Measurements from ENCODE around the gene HSPA12A.

The HSPA12A gene

DNA sequence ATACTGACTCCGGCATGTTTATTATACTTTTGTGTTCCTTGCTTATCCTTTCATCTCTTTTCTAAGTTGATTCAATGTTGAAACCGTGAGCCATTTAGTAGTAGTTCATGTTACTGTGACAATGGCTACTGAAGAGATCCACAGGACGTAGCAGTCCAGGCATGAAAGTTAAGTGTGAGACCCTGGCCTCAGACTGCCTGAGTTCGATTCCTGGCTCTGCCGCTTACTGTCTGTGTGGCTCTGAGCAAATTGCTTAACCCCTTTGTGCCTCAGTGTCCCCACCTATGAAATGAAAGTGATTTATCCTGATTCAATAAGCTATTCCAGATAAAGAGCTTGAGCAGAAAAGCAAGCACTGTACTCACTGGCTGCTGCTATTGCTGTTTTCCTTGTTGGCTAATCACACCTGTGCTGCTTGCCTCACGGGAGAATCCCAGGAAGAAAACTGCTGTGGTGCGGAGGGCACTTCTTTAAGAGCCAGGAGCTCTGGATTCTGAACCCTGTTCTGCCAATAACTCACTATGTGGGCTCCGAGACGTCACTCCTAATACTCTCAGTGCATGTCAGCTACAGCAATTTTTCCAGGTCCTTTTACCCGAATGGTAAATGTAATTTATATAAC, 83.2 kb downstream of the HSPA12A start:
- no peak for DNase-seq

DNA sequence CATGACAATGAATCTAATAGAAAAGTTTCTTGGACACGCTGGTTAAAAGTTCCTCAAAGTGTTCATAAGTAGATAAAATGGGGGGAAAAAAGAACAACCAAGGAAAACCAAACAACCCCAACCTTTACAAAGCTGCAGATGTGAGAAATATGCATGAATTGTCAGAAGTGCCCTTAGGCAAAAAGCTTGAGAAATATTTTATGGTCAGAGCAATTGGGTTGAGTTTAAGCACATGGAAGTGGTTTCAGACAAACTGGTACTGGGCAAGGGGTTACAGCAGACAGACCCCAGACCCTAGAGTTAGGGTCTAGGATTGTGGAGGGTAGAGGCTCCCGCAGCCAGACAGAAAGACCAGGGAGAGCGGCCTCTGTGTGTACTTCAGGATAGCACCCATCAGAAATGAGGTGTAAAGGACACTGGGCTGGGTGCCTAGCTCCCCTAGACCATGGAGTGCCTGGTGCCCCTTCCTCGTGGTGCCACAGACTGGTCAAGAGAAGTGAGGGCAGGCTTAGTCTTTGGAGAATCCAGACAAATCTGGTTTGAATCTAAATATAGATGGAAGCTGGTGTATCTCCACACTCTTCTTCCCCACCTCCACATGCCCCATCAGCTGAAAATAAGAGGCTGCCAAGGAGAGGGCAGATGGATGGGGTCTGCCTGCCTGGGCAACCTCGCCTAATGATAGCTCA, 84.4 kb downstream of the HSPA12A start:
- no peak for DNase-seq

GRCh38 chr10:116656044-116656443, 86.3 kb downstream of the HSPA12A start:
- DNase-seq, result no peak

DNA sequence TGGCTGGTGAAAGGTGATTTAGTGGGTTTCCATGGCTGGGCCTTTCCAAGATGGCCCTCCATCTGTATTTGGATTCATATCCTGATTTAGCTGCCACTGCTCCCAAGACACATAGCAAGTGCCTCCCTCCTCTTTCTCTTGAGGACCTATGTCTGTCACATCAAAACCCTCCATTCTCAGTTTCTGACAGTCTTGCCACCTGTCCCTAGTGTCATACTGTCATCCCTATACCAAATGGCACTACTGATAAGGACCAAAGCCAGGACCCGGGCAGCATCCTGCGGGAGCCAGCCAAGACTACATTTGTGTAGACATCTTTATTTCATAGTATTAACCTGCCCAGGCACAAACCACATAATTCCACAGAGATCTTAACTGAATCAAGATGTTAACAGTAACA, 86.8 kb downstream of the HSPA12A start:
- no peak for DNase-seq

GRCh38 chr10:116654816-116655215, 87.5 kb downstream of the HSPA12A start:
- DNase-seq, result no peak

- DNase-seq, result no peak
Measured at GRCh38 chr10:116653885-116654284, 88.5 kb downstream of the HSPA12A start.

GRCh38 chr10:116648903-116649302, 93.5 kb downstream of the HSPA12A start:
- DNase-seq, result no peak

DNA sequence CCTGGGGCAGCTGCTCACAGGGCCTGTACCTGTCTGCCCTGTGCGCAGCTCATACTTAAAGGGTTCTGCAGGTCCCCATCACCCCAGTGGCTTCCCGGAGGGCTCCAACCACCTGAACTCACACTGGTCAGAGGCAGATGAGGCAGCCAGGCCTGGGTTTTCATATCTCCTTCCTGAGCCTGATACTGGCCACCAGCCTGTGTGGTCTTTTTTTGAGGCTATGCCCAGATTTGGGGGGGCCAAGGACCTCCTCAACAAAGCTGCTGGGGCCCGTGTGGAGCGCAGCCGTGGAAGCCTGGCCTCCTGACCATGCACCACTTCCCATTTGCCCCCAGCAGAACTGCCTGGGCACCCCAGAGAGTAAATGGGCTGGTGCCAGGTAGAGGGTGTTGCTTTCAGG, 95.9 kb downstream of the HSPA12A start:
- DNase-seq, result no peak

GRCh38 chr10:116637830-116638229, 104.5 kb downstream of the HSPA12A start:
- DNase-seq, result no peak

DNA sequence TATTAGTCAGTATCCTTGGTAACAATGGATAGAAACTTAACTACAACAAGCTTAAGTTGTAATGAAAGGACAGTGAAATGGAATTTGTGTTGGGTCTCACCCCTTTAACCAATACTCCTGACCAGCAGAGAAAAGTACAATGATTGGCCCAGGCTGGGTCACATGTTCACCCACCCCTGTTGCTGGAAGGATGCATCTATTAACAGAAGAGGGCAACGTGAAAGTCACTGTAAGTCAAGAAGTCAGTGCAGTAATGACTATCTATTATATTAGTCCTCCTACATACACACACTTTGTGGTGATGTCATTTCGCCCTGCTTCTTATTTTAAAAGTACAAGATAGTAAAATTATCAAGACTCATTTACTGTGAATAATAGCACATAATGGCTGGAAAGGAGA, 105.4 kb downstream of the HSPA12A start:
- DNase-seq, result no peak

- no peak for DNase-seq
Measured at GRCh38 chr10:116636385-116636784, 106.0 kb downstream of the HSPA12A start.

GRCh38 chr10:116634126-116634975, 108.0 kb downstream of the HSPA12A start:
- DNase-seq, result no peak

DNA sequence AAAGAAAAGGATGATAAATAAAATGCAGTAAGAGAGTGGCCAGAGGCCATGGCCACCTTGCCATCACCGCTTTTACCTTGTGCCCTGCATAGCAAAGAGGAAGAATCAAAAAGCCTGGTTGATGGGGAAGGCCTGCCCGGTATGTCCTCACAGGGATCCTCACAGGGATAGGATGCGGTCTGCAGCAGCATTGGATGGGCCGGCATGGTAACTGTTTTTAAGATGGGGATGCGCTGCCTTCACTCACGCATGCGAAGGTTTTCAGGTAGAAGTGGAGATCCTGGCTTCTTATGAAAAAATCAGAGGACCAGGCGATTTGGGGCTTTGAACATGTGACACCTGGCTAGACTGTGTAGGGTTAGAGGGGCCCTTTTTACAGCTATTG, 109.2 kb downstream of the HSPA12A start:
- DNase-seq, result no peak

GRCh38 chr10:116632596-116633215, 109.7 kb downstream of the HSPA12A start:
- DNase-seq, result no peak

DNA sequence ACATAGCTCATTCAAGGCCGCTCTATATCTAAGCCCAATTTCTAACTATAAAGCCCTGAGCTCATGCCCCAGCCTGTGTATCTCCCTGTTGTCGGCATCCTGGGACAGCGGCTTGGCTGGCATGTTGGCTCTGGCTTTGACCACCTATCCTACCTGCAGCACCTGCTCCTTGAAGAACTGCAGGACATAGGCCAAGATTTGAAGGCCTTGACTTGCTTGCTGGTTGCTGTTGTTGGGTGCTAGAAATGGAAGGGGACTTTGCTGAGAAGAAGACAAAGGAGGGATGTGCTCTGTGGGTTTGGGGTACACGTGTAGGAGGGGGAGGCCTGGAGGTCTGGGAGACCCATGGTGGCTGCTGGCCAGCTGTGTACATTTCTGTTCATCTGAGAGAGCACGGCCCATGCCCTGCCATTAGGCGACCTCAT, 110.5 kb downstream of the HSPA12A start:
- DNase-seq, result no peak

- DNase-seq, result no peak
Measured at GRCh38 chr10:116630020-116630419, 112.3 kb downstream of the HSPA12A start.

DNA sequence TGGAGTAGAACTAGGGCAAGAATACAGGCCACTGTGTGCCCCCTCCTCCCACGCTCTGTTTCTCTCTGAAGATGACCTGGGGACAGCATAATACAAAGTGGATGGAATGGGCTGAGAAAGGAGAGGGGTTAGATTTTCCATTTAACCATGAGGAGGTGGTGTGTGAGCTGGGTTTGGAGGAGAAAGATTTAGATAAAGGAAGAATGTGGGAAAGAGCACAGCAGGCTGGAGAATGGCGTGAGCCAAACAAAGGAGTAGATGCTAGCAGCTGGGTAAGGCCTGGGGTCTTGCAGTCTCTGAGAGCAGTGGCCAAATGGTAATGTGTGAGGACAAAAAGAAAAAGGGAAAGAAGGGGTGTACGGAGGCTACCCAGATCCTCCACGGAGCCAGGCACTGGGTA, 113.0 kb downstream of the HSPA12A start:
- DNase-seq, result no peak

DNA sequence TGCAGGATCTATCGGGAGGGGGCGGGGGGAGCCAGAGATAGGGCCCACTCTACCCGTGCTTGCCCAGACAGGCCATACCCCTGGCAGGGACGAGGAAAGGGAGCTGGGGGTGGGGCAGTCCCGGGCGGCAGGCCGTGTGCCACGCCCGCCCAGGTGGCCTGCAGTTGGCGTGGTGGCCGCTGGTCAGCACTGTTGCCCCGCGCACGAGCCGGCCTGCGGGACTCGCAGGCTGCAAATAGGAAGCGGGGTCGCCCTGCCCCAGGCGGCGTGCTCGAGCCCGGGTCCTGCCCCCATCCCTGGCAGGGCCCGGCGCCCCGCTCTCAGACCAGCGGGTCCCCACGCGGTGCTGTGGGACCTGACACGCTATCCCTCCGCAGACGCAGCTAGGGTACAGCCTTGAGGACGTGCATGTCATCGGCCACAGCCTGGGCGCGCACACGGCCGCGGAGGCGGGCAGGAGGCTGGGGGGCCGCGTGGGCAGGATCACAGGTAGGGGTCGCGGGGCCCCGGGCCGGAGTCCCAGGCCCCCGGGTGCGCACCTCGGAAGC, 114.9 kb downstream of the HSPA12A start:
- DNase-seq, result no peak

GRCh38 chr10:116626815-116627214, 115.6 kb downstream of the HSPA12A start:
- DNase-seq, result no peak

DNA sequence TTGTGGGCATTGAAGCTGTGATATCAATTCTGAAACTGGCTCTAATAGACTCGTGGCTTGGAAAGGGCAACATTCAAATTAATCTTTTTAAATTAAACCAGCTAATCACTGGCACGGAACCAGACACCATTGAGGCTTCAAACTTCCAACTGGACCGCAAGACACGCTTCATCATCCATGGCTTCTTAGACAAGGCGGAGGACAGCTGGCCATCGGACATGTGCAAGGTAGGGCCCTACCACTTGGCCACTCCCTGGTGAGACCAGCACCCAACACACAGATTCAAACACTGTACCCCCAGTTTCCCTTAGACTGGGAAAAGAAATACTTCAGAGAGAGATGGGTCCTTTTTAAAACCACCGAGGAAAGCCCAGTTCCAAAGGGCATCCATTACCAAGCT, 116.5 kb downstream of the HSPA12A start:
- no peak for DNase-seq

DNA sequence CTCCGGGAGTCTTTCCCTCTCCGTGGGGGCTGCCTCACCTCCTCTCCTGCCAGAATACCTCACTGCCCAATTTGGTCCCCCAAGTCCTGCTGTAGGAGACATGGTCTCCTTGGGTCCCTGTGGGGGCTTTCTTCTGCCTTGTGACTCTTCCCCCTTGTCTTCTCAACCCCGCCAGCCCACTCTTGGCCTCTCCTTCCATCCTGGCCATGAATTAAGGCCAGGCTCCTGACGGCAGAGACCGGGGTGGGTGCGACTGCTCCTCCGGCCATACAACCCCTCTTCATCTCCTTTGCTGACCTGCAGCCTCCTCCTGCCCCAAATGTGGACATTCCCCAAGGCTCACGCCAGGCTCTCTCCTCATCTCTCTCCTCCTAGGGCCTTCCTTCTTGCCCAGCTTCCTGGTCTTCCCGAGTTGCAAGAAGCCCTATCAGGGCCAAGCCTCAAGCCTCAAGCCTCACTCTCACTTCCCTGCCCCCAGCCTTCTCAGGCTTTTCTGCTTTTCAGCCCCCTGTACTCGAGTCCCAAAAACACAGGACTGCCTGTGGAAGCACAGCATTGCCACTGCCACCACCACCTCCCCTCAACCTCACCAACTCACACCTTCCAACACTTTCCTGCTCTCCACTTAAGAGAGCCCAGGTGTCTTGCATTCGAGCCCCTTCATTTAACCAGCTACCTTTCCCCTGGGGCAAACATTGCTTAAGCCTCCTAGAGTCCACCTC, 120.3 kb downstream of the HSPA12A start:
- no peak for DNase-seq

DNA sequence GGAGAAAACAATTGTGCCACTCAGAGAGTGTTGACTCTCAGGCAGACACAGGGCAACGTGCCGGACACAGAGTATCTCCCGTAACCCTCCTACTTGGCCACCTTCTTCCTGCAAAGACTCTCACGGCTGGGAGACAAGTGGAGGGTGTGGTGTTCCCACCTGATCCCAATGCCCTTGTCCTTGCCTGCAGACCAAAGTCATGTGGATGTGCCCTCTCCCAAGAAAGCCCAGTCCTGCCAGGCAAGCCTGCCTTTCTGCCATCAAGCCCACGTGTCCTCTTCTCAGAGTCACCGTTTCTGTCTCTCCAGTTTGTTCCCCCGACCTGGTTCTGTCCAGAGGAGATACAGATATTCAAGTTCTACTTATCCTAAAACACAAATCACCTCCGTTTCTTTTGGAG, 120.9 kb downstream of the HSPA12A start:
- no peak for DNase-seq

Measured in stimulated activated CD4-positive, alpha-beta T cell treated with anti-CD3 and anti-CD28 coated beads, Interleukin-2, amount 100 ng/mL, for 24 hours (primary cell).